IMR-90 (cell line): ENCODE results near the gene LRRC52. TPM values are rescaled to one million over a fixed set of nuclear protein-coding genes. Genes with fewer than 3 reads are reported as not detected.
"Not testable (repeated sequence)": the region's sequence is repeated elsewhere in the genome, so short reads cannot be mapped to it uniquely, and the experiment has no call there.

Source experiments
- ATAC-seq: fragments of 200-7000 bp; cut with Tn5 transposase; 2 replicates; pipeline ENCODE4 v1.9.1; 2020; ENCODE audit warnings: low read depth, mild to moderate bottlenecking, moderate library complexity
- BruUV-seq: library from RNA; stranded (reverse); fragments of 400-500 nt; replicated peaks from 2 replicates; lab custom pipeline; 2021; lab: Mats Ljungman, UMichigan
- CTCF ChIA-PET: fragments of 300-600 bp; formaldehyde crosslinking; extraction: SDS; loops from one replicate; lab custom pipeline; 2021; ENCODE audit warnings: antibody characterized with exemption; lab: Yijun Ruan, JAX
- POLR2A ChIA-PET: fragments of 300-600 bp; sonication (Branson Sonifier 250); formaldehyde crosslinking; loops from one replicate; lab custom pipeline; 2022; ENCODE audit warnings: antibody characterized with exemption; ENCODE audit not compliant: unreplicated experiment; lab: Charles Lee
- DNase-seq: peaks from one replicate; pipeline ENCODE4 v3.0.0; 2013
- H2AFZ ChIP-seq: replicated peaks from 2 replicates; pipeline ENCODE3; 2013; ENCODE audit warnings: low read length, mild to moderate bottlenecking; ENCODE audit not compliant: poor library complexity
- H2AK5ac ChIP-seq: 2 replicates; pipeline ENCODE4 v1.6.1; 2013; ENCODE audit warnings: low read depth, low read length, inconsistent platforms
- H2AK9ac ChIP-seq: replicated peaks from 2 replicates; pipeline ENCODE3; 2013; ENCODE audit warnings: mild to moderate bottlenecking, low read depth, low read length, moderate library complexity; ENCODE audit not compliant: poor library complexity
- H2BK120ac ChIP-seq: 2 replicates; pipeline ENCODE4 v1.6.1; 2013; ENCODE audit warnings: low read depth, low read length, inconsistent platforms
- H2BK15ac ChIP-seq: 3 replicates; pipeline ENCODE4 v1.6.1; 2013; ENCODE audit warnings: low read depth, low read length, inconsistent platforms
- H2BK20ac ChIP-seq: 2 replicates; pipeline ENCODE4 v1.6.1; 2013; ENCODE audit warnings: low read depth, mild to moderate bottlenecking, inconsistent platforms, low read length, moderate library complexity
- H2BK5ac ChIP-seq: 2 replicates; pipeline ENCODE4 v1.6.1; 2013; ENCODE audit warnings: mild to moderate bottlenecking, low read depth, low read length, inconsistent platforms; ENCODE audit not compliant: poor library complexity, severe bottlenecking
- H3K14ac ChIP-seq: replicated peaks from 2 replicates; pipeline ENCODE4 v1.6.1; 2013; ENCODE audit warnings: low read depth, low read length, inconsistent platforms
- H3K18ac ChIP-seq: 2 replicates; pipeline ENCODE4 v1.6.1; 2013; ENCODE audit warnings: low read depth, low read length, control low read depth
- H3K23ac ChIP-seq: 2 replicates; pipeline ENCODE4 v1.6.1; 2013; ENCODE audit warnings: low read depth, low read length, inconsistent platforms
- H3K27ac ChIP-seq: 2 replicates; pipeline ENCODE4 v1.5.1; 2013; ENCODE audit warnings: mild to moderate bottlenecking, control low read depth, low read length; ENCODE audit not compliant: insufficient read depth
- H3K27me3 ChIP-seq: 2 replicates; pipeline ENCODE4 v1.6.1; 2013; ENCODE audit warnings: low read length; ENCODE audit not compliant: control insufficient read depth, insufficient read depth
- H3K36me3 ChIP-seq: 2 replicates; pipeline ENCODE4 v1.6.1; 2013; ENCODE audit warnings: low read length, mixed read lengths; ENCODE audit not compliant: control insufficient read depth, insufficient read depth
- H3K4ac ChIP-seq: 2 replicates; pipeline ENCODE4 v1.6.1; 2013; ENCODE audit warnings: low read depth, low read length, inconsistent platforms
- H3K4me1 ChIP-seq: 2 replicates; pipeline ENCODE4 v1.6.1; 2013; ENCODE audit warnings: low read length, mixed read lengths; ENCODE audit not compliant: control insufficient read depth, insufficient read depth
- H3K4me2 ChIP-seq: 2 replicates; pipeline ENCODE4 v1.6.1; 2013; ENCODE audit warnings: low read depth, mild to moderate bottlenecking, control low read depth, low read length, moderate library complexity
- H3K4me3 ChIP-seq: 2 replicates; pipeline ENCODE4 v1.5.1; 2013; ENCODE audit warnings: low read depth, mild to moderate bottlenecking, control low read depth, low read length, moderate library complexity; ENCODE audit not compliant: insufficient read depth
- H3K56ac ChIP-seq: 2 replicates; pipeline ENCODE4 v1.6.1; 2013; ENCODE audit warnings: low read length, inconsistent platforms; ENCODE audit not compliant: insufficient read depth; ENCODE audit errors: extremely low read depth
- H3K79me1 ChIP-seq, 2 experiments: 2 replicates each; pipeline ENCODE4 v1.6.1; 2013; ENCODE audit warnings: low read length in 2 of 2, inconsistent platforms in 1 of 2, low read depth in 1 of 2
- H3K9ac ChIP-seq: 2 replicates; pipeline ENCODE4 v1.6.1; 2013; ENCODE audit warnings: low read depth, low read length, control low read depth
- H3K9me1 ChIP-seq: 2 replicates; pipeline ENCODE4 v1.6.1; 2013; ENCODE audit warnings: low read length, inconsistent platforms; ENCODE audit not compliant: insufficient read depth
- H3K9me3 ChIP-seq: 2 replicates; pipeline ENCODE4 v1.6.1; 2013; ENCODE audit warnings: low read length; ENCODE audit not compliant: control insufficient read depth, insufficient read depth
- H4K20me1 ChIP-seq: 2 replicates; pipeline ENCODE4 v1.6.1; 2013; ENCODE audit warnings: low read length, inconsistent platforms; ENCODE audit not compliant: insufficient read depth
- H4K5ac ChIP-seq: 2 replicates; pipeline ENCODE4 v1.6.1; 2013; ENCODE audit warnings: mild to moderate bottlenecking, low read depth, low read length, control low read depth
- H4K8ac ChIP-seq, 2 experiments: 2 replicates each; pipeline ENCODE4 v1.6.1; 2013; ENCODE audit warnings: low read depth in 2 of 2, low read length in 2 of 2, control low read depth in 1 of 2, inconsistent platforms in 1 of 2
- H4K91ac ChIP-seq: 2 replicates; pipeline ENCODE4 v1.6.1; 2013; ENCODE audit warnings: low read depth, low read length, inconsistent platforms; ENCODE audit not compliant: insufficient read depth
- WGBS, 2 experiments: methylation state at CpG; one replicate each; pipeline versions ENCODE4 v1.1.5 to v1.1.7; 2013; ENCODE audit warnings: missing lambda C conversion rate in 2 of 2; ENCODE audit not compliant: insufficient read length in 1 of 2; ENCODE audit errors: extremely low coverage in 2 of 2; 5-methylcytosine and 5-hydroxymethylcytosine counted together
- dilution Hi-C: fragments of 300-500 bp; cut with HindIII; formaldehyde crosslinking; loops from one replicate; pipeline ENCODE4 v1.14.3; 2018; ENCODE audit warnings: low sequenced_read_pairs; ENCODE audit not compliant: unreplicated experiment
- in situ Hi-C: fragments of 300-500 bp; cut with MboI; formaldehyde crosslinking; loops from 3 replicates; pipeline ENCODE4 v1.14.3; 2019; ENCODE audit warnings: low sequenced_read_pairs, inconsistent platforms, mixed read lengths
- intact Hi-C: fragments of 100-400 bp; cut with micrococcal nuclease; formaldehyde crosslinking; loops from 2 replicates; pipeline ENCODE4 v1.10.0; 2022
- polyA plus RNA-seq, 3 experiments: library from polyadenylated mRNA; depleted of rRNA; stranded (reverse); fragments of >200 nt; gene quantifications; 2 replicates each; pipeline ENCODE4 v1.2.3, GENCODE V29; 2012; ENCODE audit warnings: low replicate concordance in 1 of 3
- total RNA-seq: library from RNA; depleted of rRNA; stranded (reverse); fragments of >200 nt; gene quantifications from 2 replicates; pipeline ENCODE4 v1.2.3, GENCODE V29; 2012

Gene LRRC52
- total and polyA plus RNA-seq, 2 of the 4 experiments (the other 2 are of a cell fraction), result not detected

DNA sequence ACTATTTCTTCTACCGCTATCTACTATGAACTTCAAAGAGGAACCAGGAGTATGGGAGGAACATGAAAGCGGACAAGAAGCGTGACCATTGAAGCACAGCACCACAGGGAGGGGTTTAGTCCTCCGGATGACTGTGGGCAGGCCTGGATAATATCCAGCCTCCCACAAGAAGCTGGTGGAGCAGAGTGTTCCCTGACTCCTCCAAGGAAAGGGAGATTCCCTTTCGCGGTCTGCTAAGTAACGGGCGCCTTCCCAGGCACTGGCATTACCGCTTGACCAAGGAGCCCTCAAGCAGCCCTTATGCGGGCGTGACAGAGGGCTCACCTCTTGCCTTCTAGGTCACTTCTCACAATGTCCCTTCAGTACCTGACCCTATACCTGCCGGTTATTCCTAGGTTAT is 62.9 kb downstream of the LRRC52 start:
- H3K4me1 ChIP-seq, H2BK120ac ChIP-seq, BruUV-seq, H3K36me3 ChIP-seq, H3K27ac ChIP-seq, H3K4me3 ChIP-seq, H4K8ac ChIP-seq, dilution Hi-C loops, H3K4me2 ChIP-seq, H4K5ac ChIP-seq, H3K14ac ChIP-seq, H3K4ac ChIP-seq, H2BK15ac ChIP-seq, H3K18ac ChIP-seq, H2AK5ac ChIP-seq, H2AK9ac ChIP-seq, H2BK20ac ChIP-seq, H4K91ac ChIP-seq, POLR2A ChIA-PET, intact Hi-C loops, H3K56ac ChIP-seq, DNase-seq, H4K20me1 ChIP-seq, H2BK5ac ChIP-seq, H3K23ac ChIP-seq, H3K79me1 ChIP-seq, CTCF ChIA-PET, ATAC-seq, H3K9me1 ChIP-seq, H3K9me3 ChIP-seq, H3K9ac ChIP-seq, H2AFZ ChIP-seq: not testable (repeated sequence)
- H3K27me3 ChIP-seq, result peaks cover 15% of the 10 kb centered on the region
- whole genome bisulfite sequencing, 2 experiments, result 73% methylated on average over 3 of the region's 12 CpGs; no CpG with 5 or more reads in 1 of the 2 experiments
- in situ Hi-C loops, result loop anchor here (25.0 kb wide), 1 partner anchor 881 kb away; no protein-coding TSS in a partner anchor
